Smooth muscle cell of the brain vasculature (primary cell): ENCODE results near the gene CHD3.
"Not testable (repeated sequence)": the region's sequence is repeated elsewhere in the genome, so short reads cannot be mapped to it uniquely, and the experiment has no call there.

Source experiments
- DNase-seq: peaks from one replicate; pipeline ENCODE4 v3.0.0-alpha.2; 2012; ENCODE audit warnings: low read depth, low spot score

Gene CHD3

DNA sequence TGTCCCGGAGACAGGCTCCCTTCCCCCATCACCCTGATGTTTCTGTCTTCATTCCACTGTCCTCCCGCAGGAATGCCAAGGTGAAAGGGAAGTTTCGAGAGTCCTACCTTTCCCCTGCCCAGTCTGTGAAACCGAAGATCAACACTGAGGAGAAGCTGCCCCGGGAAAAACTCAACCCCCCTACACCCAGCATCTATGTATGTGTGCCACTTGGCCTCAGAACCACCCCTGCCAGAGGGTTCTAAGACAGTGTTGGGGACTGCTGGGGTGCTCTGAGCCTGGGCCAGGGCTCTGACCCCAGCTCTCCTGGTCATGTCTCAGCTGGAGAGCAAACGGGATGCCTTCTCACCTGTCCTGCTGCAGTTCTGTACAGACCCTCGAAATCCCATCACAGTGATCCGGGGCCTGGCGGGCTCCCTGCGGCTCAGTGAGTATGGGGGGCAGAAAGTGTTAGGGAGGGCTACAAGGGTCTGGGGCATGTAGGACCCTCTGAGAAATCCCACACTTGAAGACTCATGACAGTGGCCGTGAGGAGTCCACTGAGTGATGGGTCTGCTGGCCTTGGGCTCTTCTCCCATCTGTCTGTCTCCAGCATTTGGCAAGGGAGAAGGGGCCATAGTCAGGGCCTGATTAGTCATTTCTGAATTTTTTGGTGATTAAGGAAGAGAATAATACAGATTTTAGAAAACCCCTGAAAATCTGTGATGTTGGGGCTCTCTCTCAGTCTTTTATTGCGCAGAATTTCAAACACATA lies 38.7 kb upstream of the CHD3 start:
- DNase-seq, result no peak

DNA sequence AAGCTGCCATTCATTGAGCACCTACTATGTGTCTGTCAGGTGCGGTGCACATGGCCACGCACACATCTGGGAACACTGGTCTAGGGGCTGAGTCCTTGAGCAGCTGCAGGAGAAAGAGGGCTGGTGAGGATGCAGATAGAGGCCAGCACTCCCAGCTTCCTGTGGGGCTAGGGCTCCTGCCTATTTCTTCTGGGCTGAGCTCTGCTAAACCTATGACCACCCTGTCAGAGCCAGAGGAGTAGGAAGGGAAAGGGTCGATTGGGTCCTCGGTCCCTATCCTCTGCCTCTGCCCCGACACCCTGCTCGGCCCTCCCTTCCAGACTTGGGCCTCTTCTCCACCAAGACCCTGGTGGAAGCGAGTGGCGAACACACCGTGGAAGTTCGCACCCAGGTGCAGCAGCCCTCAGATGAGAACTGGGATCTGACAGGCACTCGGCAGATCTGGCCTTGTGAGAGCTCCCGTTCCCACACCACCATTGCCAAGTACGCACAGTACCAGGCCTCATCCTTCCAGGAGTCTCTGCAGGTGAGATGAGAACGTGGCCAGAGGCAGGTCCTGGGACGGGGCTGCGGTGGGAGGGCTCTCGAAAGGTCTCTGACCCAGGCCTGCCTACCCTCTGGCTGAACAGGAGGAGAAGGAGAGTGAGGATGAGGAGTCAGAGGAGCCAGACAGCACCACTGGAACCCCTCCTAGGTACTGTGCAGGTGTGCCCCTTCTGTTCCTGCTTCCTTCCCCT lies 37.7 kb upstream of the CHD3 start:
- no peak for DNase-seq

DNA sequence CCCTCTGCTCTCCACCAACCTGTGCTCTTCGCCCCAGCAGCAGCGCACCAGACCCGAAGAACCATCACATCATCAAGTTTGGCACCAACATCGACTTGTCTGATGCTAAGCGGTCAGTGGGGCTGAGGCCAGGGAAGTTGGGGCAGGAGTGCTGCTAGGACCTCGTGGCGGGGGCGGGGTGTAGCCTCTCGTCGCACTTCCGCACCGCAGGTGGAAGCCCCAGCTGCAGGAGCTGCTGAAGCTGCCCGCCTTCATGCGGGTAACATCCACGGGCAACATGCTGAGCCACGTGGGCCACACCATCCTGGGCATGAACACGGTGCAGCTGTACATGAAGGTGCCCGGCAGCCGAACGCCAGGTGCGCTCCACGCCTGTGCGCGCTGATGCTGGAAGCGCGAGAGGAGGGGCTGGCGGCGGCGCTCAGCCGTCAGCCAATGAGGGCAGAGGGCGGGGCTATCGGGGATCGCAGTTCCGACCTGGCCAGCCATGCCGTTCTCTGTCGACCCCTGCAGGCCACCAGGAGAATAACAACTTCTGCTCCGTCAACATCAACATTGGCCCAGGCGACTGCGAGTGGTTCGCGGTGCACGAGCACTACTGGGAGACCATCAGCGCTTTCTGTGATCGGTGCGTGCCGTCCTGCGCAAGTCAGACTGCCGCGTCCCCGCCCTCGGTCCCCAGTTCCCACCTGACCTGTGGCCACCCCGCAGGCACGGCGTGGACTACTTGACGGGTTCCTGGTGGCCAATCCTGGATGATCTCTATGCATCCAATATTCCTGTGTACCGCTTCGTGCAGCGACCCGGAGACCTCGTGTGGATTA lies 36.9 kb upstream of the CHD3 start:
- no peak for DNase-seq

DNA sequence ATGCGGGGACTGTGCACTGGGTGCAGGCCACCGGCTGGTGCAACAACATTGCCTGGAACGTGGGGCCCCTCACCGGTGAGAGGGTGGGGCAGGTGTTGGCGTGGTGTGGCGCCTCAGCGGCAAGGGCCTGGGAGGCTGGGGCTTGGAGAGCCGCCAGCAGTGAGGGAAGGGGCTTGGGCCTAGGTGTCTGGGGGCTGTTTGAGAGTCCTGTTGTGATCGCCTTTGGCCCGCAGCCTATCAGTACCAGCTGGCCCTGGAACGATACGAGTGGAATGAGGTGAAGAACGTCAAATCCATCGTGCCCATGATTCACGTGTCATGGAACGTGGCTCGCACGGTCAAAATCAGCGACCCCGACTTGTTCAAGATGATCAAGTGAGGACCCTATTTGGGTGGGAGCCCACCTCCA lies 36.3 kb upstream of the CHD3 start:
- DNase-seq, result no peak

DNA sequence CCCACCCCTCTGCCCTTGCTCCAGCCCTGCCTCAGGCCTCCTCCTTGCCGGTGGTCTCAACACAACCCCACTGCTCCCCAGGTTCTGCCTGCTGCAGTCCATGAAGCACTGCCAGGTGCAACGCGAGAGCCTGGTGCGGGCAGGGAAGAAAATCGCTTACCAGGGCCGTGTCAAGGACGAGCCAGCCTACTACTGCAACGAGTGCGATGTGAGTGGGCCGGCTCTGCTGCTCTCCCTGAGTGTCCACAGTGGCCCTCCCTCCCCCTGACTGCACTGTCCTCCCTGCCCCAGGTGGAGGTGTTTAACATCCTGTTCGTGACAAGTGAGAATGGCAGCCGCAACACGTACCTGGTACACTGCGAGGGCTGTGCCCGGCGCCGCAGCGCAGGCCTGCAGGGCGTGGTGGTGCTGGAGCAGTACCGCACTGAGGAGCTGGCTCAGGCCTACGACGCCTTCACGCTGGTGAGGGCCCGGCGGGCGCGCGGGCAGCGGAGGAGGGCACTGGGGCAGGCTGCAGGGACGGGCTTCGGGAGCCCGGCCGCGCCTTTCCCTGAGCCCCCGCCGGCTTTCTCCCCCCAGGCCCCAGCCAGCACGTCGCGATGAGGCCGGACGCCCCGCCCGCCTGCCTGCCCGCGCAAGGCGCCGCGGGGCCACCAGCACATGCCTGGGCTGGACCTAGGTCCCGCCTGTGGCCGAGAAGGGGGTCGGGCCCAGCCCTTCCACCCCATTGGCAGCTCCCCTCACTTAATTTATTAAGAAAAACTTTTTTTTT lies 35.5 kb upstream of the CHD3 start:
- DNase-seq, result no peak

DNA sequence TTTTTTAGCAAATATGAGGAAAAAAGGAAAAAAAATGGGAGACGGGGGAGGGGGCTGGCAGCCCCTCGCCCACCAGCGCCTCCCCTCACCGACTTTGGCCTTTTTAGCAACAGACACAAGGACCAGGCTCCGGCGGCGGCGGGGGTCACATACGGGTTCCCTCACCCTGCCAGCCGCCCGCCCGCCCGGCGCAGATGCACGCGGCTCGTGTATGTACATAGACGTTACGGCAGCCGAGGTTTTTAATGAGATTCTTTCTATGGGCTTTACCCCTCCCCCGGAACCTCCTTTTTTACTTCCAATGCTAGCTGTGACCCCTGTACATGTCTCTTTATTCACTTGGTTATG lies 34.9 kb upstream of the CHD3 start:
- DNase-seq, result no peak

DNA sequence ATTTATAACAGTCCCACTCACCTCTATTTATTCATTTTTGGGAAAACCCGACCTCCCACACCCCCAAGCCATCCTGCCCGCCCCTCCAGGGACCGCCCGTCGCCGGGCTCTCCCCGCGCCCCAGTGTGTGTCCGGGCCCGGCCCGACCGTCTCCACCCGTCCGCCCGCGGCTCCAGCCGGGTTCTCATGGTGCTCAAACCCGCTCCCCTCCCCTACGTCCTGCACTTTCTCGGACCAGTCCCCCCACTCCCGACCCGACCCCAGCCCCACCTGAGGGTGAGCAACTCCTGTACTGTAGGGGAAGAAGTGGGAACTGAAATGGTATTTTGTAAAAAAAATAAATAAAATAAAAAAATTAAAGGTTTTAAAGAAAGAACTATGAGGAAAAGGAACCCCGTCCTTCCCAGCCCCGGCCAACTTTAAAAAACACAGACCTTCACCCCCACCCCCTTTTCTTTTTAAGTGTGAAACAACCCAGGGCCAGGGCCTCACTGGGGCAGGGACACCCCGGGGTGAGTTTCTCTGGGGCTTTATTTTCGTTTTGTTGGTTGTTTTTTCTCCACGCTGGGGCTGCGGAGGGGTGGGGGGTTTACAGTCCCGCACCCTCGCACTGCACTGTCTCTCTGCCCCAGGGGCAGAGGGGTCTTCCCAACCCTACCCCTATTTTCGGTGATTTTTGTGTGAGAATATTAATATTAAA lies 34.4 kb upstream of the CHD3 start:
- no peak for DNase-seq

DNA sequence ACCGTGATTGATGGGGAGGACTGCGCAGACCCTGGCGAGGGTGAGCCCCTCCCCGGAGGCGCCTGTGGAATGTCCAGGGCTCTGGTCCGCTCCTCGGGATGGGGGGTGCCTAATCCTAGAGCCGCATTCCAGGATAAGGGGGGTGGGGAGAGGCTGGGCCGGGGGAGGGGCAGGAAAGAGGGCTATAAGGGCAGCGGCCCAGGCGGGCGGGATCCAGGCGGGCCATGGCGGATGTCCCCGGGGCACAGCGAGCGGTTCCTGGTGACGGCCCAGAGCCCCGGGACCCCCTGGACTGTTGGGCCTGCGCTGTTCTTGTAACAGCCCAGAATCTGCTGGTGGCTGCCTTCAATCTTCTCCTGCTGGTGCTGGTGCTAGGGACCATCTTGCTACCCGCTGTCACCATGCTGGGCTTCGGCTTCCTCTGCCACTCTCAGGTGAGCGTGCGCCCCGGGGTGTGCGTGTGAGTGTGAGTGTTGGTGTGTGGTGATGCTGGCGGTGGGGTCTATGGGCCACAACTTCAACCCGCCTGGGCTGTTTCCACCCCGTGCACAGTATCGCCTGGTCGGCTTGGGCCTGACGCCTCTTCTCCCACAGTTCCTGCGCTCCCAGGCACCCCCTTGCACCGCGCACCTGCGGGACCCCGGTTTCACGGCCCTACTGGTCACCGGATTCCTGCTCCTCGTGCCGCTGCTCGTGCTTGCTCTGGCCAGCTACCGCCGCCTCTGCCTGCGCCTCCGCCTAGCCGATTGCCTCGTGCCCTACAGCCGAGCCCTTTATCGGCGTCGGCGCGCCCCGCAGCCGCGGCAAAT lies 33.5 kb upstream of the CHD3 start, which contains the start of gene TMEM88:
TMEM88 (plus strand) TSS at position 216 of the 809 bp plus-strand sequence; CDS start at position 225, 9 bp downstream.
- no peak for DNase-seq

DNA sequence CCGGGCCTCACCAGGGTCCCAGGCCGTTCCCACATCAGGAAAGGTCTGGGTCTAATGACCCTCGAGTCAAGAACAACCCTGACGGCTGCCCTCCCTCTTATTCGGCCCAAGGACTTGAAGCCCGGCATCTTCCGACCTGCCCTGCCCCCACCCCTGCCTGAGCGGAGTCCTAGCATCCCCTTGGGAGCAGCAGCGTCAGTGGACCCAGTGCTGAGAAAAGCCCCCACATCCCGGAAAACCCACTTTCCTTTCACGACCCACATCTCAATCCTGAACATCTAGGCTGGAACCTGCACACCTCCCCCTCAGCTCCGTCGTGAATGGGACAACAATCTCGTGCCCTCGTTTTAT lies 33.0 kb upstream of the CHD3 start:
- no peak for DNase-seq

DNA sequence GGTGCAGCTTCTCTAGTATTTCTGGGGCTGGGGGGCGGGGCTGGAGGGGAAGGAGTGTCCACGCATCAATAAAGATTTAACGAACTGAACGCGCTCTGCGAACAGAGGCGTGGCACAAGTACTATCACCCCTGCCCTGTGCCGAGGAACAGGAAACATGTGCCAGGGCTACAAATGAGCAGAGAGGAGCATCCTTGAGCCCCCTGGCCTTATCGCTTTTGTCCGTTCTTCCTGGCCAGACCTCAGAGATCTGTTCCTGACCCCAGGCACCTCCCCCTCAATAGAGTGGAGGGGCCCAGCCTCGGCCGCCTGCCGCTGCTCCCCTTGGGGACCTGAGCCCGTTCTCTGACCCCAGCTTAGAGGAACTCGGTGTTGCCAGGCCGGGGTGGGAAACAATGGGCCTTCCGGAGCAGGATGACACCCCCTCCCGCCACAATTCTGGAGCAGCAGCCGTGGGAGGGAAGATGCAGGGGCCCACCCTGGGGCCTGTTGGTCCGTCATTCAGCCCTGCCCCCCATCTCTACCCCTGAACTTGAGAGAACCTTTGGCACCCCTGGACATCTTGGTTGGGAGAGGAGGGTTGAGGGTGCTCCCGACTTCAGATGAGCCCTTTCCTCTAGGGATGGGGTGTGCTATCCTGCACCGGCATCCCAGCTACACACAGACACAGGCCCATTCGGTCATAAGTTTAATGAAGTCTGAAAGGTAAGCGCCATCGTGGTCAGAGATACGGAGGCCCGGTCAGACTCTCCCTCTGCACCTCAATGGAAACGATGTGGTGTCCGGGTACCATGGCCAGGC lies 32.4 kb upstream of the CHD3 start:
- no peak for DNase-seq

DNA sequence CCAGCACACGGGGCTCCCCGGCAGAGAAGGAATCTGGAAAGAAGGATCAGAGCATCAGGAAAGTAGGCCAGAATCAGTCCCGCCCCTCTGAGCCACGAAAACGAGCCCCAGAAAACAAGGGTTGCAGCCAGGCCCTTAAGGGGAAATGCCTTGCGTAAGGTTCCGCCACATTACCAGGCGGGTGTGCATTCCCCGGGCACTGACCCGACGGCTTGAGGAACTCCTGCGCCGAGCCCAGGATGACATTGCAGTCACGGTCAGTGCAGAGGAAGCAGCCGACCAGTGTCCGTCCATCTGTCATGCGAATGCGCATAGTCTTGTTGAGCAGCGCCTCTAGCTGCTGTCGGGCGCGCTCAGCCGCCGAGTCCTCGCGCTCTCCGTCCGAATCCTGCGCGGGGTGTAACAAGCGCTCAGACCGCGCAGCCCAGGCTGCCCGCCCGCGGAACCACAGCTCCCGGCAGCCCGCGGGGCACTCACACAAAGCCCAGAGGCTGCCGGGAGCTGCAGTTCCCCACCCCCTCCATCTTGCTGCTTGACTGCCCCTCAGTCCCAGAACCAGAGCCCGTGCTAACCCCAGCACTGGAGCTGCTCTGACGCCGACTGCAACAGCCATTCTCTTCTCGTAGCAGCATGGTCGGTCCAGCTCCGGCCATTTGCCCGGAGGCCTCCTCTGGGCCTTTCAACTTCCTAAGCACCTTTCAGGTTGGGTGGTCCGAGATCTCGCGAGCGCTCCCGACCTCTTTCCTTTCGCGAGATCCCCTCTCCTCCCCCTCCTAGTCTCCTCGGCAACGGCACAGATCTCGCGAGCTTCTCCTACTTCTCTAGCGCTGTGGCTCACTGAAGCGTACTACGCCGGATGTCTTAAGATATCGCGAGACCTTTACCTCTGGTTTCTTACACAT lies 31.5 kb upstream of the CHD3 start, which contains the start of gene NAA38:
NAA38 (minus strand) TSS at position 749 of the 902 bp plus-strand sequence; CDS start at position 653, 96 bp downstream.
- peak; percentile 97 for DNase-seq

DNA sequence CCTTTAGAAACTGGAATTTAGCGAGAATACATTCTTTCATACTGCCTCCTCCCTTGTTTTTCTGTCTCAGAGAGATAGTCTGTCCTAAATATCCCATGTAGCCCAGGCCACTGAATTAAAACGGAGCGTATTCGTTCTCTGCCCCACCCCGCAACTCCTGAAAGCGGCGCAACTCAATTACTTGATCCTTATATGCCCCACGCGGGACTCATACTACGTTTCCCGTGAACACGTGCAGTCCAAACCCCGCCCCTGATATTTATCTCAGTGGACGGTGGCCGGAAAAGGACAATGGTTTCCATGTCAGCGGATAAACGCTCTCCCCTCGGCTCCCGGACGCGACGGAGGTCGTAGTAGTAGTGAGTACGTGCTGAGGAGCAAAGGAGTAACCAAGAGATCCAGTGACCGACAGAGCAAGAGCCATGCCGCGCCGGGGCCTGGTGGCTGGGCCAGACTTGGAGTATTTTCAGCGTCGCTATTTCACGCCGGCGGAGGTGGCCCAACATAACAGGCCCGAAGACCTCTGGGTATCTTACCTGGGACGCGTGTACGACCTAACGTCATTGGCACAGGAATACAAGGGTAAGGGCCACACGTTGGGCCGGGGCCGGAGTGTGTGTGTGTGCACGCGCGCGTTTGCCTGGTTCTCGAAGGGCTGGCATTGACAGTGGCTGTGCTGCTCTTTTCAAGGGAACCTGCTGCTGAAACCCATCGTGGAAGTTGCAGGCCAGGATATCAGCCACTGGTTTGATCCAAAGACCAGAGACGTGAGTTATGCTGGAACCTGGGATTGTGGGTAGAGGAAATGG lies 30.7 kb upstream of the CHD3 start, which contains the start of gene CYB5D1:
CYB5D1 (plus strand) TSS at position 291 of the 809 bp plus-strand sequence; CDS start at position 423, 132 bp downstream.
- DNase-seq, result no peak

DNA sequence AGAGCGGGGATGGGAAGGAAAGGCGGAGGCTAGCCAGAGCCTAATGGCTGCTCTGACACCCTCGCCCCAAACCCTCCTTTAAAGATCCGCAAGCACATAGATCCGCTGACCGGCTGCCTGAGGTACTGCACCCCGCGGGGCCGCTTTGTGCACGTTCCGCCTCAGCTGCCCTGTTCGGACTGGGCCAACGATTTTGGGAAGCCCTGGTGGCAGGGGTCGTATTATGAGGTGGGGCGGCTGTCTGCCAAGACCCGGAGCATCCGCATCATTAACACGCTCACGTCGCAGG lies 30.1 kb upstream of the CHD3 start:
- no peak for DNase-seq

DNA sequence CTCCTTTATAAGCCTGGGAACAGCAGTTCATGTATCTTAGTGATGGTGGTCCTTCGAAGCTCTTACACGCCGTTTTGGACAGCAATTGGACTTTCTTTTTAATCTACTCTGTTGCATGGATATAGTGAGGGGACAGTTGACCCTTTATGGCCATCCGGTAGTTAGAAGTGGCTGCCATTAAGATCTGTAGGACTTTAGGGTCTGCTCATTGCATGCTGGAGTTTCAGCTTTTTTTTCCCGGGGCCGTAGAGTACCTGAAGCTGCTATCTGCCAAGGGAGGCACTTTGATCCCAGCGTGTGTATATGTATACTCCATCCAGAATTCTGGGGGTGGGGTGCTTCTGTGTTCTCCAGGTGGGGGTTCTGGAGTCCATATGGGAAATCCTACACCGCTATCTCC lies 29.6 kb upstream of the CHD3 start:
- DNase-seq, result no peak

DNA sequence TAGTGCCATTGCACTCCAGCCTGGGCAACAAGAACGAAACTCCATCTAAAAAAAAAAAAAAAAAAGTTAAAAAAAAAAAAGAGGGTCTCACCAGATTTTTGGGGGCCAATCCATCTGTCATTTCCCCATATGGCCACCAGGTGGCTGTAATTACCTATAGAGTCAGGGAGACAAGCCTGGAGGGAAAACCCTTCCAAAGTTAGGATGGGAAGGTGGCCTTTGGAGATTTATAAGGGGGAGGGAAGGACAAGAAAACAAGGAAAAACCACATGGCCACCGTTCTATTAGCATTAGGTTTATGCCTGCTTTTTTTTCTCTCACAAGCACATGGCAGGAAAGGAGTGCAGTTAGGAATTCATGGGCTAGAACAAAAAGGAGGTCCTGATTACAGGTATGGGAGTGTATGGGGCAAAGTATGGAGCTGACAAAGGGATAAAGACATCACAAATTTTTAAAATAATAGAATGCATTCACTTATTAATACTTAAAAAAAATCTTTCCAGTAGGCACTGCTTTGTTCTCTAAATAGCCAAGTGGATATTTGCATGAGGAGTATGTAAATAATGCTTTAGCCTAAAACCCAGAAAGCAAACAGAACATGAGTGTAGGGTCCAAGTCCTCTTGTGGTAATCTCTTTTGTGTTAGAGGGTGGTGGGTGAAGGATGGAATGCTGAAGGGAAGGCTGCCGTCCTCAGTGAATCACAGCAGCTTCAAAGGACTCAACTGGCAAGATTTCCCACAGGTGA lies 25.7 kb upstream of the CHD3 start:
- DNase-seq, result no peak

DNA sequence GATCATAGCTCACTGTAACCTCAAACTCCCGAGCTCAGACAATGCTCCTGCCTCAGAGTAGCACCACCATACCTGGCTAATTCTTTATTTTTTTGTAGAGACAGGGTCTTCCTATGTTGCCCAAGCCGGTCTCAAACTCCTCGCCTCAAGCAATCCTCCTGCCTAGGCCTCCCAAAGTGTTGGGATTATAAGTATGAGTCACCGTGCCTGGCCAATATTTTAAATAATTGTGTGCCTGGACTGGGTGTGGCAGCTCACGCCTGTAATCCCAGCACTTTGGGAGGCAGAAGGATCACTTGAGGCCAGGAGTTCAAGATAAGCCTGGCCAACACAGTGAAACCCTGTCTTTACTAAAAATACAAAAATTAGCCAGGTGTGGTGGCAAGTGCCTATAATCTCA lies 24.2 kb upstream of the CHD3 start:
- not testable (repeated sequence) for DNase-seq
